ENCODE data around the gene AHDC1.
"Not testable (repeated sequence)": the region's sequence is repeated elsewhere in the genome, so short reads cannot be mapped to it uniquely, and the experiment has no call there.

Gene AHDC1

DNA sequence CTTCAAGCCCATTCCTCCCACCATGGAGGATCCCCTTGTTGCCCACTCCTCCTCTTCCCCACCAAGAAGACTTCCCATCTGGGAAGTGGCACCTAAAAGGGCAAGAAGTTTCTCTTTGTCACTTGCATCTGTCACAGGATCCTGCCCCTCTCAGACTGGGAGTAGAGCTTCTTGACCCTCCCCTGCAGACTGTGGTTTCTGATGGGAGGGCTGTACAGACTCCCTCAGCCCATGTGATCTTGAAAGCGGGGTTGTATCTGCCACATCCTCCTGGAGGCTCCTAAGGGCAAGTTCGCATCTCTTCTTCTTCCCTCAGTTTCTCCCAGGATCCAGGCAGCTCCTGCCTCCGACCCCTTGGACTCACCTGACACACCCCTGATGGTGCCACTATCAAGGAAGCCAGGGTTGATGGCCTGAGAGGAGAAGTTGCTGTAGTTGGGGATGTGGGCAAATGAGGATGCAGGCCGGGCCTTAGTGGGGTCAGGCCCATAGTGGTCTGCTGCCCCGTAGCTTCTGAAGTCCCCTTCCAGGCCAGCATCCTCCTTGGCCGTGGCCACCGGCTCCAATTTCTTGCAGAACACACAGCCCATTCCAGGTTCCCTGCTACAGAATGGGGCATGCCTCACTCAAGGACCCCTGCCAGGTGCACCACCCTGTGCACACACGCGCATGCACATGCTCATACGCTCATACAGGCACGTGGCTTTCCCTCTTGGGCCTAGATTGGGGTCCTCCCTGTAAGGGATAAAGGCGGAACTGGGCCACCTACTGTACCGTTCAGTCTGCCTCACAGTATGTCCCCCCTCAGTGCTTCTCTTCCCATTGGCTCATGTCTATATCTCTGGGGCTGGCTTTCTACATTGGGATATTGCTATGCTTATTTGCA lies 19.6 kb upstream of the AHDC1 start:
- DNase-seq (ENCODE audit: insufficient read length, low spot score), result no peak

DNA sequence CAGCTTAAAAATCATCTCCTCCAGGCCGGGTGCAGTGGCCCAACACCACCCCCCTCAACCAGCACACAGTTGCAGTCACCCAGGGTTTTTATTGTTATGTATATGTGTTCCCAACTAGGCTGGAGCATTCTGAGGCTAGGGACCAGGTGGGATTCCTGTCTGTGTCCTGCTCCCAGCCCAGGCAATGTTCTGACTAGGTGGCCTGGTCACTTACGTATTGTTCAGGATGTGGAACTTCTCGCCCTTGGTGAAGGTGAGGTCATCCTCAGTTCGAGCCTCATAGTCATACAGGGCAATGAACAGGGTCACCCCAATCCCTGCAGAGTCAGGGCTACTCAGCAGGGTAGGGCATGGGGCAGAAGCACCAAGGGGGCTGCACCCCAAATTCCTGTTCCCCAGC lies 18.9 kb upstream of the AHDC1 start:
- TF ChIP-seq, protein P1, sequence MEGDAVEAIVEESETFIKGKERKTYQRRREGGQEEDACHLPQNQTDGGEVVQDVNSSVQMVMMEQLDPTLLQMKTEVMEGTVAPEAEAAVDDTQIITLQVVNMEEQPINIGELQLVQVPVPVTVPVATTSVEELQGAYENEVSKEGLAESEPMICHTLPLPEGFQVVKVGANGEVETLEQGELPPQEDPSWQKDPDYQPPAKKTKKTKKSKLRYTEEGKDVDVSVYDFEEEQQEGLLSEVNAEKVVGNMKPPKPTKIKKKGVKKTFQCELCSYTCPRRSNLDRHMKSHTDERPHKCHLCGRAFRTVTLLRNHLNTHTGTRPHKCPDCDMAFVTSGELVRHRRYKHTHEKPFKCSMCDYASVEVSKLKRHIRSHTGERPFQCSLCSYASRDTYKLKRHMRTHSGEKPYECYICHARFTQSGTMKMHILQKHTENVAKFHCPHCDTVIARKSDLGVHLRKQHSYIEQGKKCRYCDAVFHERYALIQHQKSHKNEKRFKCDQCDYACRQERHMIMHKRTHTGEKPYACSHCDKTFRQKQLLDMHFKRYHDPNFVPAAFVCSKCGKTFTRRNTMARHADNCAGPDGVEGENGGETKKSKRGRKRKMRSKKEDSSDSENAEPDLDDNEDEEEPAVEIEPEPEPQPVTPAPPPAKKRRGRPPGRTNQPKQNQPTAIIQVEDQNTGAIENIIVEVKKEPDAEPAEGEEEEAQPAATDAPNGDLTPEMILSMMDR (IDR thresholded peaks at IDR 0.05; ENCODE audit: insufficient read depth, missing control alignments), result no peak
- no peak for DNase-seq (ENCODE audit: insufficient read length, low spot score)
- FAIRE-seq, result no peak

More for the DNA sequence above, 19.6 kb upstream of the AHDC1 start:
- TF ChIP-seq, protein P1 (IDR thresholded peaks at IDR 0.05; ENCODE audit: insufficient read depth, missing control alignments), result no peak
- FAIRE-seq, result no peak

DNA sequence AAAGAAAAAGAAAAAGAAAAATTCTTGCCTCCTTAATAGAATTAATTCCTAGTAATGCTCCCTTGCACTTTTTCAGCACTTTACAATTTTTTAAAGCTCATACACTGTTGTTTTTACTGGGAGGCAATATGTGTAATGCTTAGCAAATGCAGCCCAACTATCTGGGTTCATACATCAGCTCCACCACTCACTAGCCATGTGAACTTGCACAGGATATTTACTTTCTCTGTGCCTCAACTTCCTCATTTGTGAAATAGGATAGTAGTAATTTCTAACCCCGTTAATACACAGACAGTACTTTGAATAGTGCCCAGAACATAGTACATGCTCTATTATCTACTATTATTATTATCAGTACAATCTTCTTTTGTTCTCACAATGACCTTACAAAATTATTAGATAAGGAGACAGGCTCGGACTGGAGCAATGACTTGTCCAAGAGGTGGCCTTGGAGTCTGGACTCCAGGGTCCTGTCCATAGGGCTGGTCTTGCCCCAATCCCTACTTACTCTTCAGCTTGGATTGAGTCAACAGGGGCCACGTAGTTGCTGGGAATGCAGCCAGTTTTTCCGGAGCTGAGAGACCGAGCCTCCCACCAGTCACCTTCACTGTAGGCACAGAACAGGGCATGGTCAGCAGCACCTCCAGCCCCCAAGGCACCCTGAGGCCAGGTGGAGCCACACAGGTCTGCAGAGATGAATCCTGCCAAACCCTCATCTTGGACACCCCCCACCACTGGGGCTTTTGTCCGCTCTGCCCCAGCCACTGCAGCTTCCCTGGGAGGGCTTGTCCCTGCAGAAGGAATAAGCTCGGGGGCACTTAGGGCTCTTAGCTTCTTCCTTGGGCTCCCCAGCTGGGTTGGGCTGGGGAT lies 17.3 kb upstream of the AHDC1 start:
- TF ChIP-seq, protein P1 (IDR thresholded peaks at IDR 0.05; ENCODE audit: insufficient read depth, missing control alignments), result no peak
- DNase-seq (ENCODE audit: insufficient read length, low spot score), result no peak
- FAIRE-seq, result no peak

DNA sequence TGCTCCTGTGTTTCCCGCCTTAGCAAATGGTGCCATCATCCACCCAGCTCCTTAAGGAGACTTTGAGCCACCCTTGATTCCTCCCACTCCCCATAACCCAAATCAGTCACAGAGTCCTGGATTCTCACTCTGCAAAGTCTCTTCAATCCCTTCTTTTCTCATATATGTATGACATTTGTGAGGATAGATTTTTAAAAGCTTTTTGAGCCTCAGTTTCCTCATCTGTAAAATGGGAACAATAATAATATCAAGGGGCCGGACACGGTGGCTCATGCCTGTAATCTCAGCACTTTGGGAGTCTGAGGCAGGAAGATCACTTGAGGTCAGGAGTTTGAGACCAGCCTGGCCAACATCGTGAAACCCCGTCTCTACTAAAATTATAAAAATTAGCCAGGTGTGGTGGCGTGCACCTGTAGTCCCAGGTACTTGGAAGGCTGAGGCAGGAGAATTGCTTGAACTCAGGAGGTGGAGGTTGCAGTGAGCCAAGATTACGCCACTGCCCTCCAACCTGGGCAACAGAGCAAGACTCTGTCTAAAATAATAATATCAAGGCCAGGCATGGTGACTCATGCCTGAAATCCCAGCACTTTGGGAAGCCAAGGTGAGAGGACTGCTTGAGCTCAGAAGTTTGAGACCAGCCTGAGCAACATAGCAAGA lies 16.0 kb upstream of the AHDC1 start:
- FAIRE-seq; DNase-seq (ENCODE audit: insufficient read length, low spot score): not testable (repeated sequence)

DNA sequence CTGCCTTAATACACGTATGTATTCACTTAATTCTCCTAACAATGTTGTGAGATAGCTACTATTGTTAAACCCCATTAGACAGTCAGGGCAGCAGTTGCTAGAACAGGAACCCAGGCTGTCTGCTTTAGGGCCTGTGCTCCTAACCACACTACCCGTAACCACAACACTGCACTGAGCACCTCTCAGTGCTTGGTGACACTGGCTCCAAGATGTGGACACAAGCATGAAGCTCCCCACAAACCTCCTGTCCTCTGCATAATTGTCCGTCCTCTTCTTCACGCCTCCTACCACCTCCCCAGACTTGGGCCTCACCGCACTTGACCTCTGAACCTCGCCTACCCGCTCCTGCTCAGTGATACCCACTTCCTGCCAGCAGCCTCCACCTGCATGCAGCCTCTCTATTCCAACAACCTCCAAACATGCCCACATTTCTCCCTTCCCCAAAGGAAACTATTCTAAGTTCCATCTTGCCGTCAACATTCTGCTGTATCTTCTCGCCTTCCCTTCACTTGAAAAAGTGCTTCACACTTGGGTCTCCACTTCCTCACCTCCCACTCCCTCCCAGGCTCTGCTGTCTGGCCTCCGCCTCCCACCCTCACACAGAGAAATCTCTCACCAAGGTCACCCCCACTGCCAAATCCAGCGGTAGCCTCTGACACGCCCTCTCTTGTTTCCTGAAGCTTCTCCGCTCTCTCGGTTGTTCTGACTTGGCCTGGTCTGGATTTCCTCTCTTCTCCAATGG lies 14.6 kb upstream of the AHDC1 start:
- FAIRE-seq, result no peak
- TF ChIP-seq, protein P1 (IDR thresholded peaks at IDR 0.05; ENCODE audit: insufficient read depth, missing control alignments), result no peak
- DNase-seq (ENCODE audit: insufficient read length, low spot score), result no peak

DNA sequence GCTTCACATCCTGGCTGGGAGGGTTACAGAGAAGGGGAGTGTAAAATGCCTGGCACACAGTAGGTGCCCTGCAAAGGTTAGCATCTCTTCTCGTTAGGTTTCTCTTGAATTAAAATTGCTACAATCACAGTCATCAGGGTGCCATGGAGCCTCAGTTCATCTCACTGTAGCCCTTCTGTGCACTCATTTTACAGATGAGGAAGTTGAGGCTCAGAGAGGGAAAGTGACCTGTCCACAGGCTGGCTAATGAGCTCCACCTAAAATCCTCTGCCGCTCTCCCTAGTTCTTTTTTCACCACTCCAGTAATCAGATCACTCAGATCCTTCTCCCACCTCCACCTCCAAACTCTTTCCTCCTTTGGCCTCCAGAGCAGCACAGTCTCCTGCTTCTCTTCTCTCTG lies 13.5 kb upstream of the AHDC1 start:
- FAIRE-seq, result no peak
- no peak for DNase-seq (ENCODE audit: insufficient read length, low spot score)
- TF ChIP-seq, protein P1 (IDR thresholded peaks at IDR 0.05; ENCODE audit: insufficient read depth, missing control alignments), result no peak

DNA sequence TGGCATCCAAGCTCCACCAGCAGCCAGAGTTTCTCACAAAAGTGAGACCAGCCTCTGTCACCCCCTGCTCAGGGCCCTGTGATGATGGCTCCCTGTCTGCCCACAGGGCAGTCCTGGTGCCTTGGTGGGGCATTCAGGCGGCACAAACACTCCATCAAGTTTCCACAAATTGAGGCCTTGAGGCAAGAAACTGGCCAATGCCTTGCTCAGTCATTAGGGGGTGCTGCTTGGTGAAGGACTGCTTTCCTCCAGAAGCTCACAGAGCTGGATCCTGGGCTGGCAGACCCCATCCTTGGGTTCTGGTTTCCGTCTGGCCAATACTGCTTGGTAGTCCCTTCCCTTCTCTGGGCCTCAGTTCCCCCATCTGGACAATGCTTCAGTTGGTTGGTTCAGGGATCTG lies 12.5 kb upstream of the AHDC1 start:
- DNase-seq (ENCODE audit: insufficient read length, low spot score) (no peak), FAIRE-seq (no peak)
- TF ChIP-seq, protein P1 (IDR thresholded peaks at IDR 0.05; ENCODE audit: insufficient read depth, missing control alignments), result no peak
